ENCODE data around the gene CNTNAP4. TPM values are rescaled to one million over a fixed set of nuclear protein-coding genes. Genes with fewer than 3 reads are reported as not detected.

Gene CNTNAP4
- polyA plus RNA-seq, 1 donor, result 0.48 TPM

GRCh38 chr16:76303637-76304314 lies 26.6 kb downstream of the CNTNAP4 start:
- no peak for DNase-seq

GRCh38 chr16:76309639-76310335 lies 32.6 kb downstream of the CNTNAP4 start:
- DNase-seq, result no peak

- DNase-seq, result no peak
These were observed 34.1 kb downstream of the CNTNAP4 start for GRCh38 chr16:76311260-76311659.

GRCh38 chr16:76318565-76318964 lies 41.4 kb downstream of the CNTNAP4 start:
- no peak for DNase-seq

GRCh38 chr16:76329106-76329505 lies 51.9 kb downstream of the CNTNAP4 start:
- DNase-seq, result no peak

- DNase-seq, result no peak
These were observed 58.2 kb downstream of the CNTNAP4 start for GRCh38 chr16:76335180-76335974.

- DNase-seq, result no peak
These were observed 58.9 kb downstream of the CNTNAP4 start for GRCh38 chr16:76336112-76336511.

GRCh38 chr16:76338472-76338871 lies 61.3 kb downstream of the CNTNAP4 start:
- DNase-seq, result no peak

- no peak for DNase-seq
These were observed 66.6 kb downstream of the CNTNAP4 start for GRCh38 chr16:76343769-76344168.

- DNase-seq, result no peak
These were observed 68.0 kb downstream of the CNTNAP4 start for GRCh38 chr16:76345163-76345661.

- no peak for DNase-seq
These were observed 69.0 kb downstream of the CNTNAP4 start for GRCh38 chr16:76346210-76346609.

GRCh38 chr16:76351441-76351840 lies 74.2 kb downstream of the CNTNAP4 start:
- DNase-seq, result no peak

GRCh38 chr16:76360404-76360803 lies 83.2 kb downstream of the CNTNAP4 start:
- DNase-seq, result no peak

- DNase-seq, result no peak
These were observed 93.1 kb downstream of the CNTNAP4 start for GRCh38 chr16:76370344-76370743.

- no peak for DNase-seq
These were observed 94.2 kb downstream of the CNTNAP4 start for GRCh38 chr16:76371441-76371840.

- no peak for DNase-seq
These were observed 96.8 kb downstream of the CNTNAP4 start for GRCh38 chr16:76373998-76374397.

GRCh38 chr16:76376988-76377387 lies 99.8 kb downstream of the CNTNAP4 start:
- DNase-seq, result no peak

GRCh38 chr16:76378020-76378419 lies 100.8 kb downstream of the CNTNAP4 start:
- no peak for DNase-seq

- DNase-seq, result no peak
These were observed 103.9 kb downstream of the CNTNAP4 start for GRCh38 chr16:76381096-76381495.

- DNase-seq, result no peak
These were observed 108.5 kb downstream of the CNTNAP4 start for GRCh38 chr16:76385601-76386230.

GRCh38 chr16:76386784-76387183 lies 109.6 kb downstream of the CNTNAP4 start:
- DNase-seq, result no peak

GRCh38 chr16:76387994-76388393 lies 110.8 kb downstream of the CNTNAP4 start:
- no peak for DNase-seq
